Measurements from ENCODE around the gene SLC30A10.

DNA sequence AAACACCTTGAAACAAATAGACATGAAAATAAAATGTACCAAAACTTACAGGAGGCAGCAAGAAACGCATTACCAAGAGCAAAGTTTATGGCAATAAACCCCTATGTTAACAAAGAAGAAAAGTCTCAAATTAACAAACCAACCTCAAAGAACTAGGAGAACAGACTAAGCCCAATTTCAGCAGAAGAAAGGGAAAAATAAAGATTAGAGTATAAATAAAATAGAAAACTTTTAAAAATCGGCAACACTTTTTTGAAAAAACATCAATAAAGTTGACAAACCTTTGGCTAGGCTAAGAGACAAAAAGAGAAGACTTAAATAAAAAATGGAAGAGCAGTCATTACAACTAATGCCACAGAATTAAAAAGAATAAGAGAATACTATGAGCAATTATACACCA, 42.7 kb downstream of the SLC30A10 start:
- TF ChIP-seq, protein P1, sequence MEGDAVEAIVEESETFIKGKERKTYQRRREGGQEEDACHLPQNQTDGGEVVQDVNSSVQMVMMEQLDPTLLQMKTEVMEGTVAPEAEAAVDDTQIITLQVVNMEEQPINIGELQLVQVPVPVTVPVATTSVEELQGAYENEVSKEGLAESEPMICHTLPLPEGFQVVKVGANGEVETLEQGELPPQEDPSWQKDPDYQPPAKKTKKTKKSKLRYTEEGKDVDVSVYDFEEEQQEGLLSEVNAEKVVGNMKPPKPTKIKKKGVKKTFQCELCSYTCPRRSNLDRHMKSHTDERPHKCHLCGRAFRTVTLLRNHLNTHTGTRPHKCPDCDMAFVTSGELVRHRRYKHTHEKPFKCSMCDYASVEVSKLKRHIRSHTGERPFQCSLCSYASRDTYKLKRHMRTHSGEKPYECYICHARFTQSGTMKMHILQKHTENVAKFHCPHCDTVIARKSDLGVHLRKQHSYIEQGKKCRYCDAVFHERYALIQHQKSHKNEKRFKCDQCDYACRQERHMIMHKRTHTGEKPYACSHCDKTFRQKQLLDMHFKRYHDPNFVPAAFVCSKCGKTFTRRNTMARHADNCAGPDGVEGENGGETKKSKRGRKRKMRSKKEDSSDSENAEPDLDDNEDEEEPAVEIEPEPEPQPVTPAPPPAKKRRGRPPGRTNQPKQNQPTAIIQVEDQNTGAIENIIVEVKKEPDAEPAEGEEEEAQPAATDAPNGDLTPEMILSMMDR (IDR thresholded peaks at IDR 0.05): no peak
- TF ChIP-seq POLR2A (IDR thresholded peaks at IDR 0.05): no peak

Measured in Peyer's patch (tissue), 4 donors.